M059J (cell line): Measurements from ENCODE around the gene ATP2B3. TPM values are rescaled to one million over a fixed set of nuclear protein-coding genes. Genes with fewer than 3 reads are reported as not detected.

Experiments
- DNase-seq: peaks from one replicate; pipeline ENCODE4 v3.0.0-alpha.2; 2012; ENCODE audit warnings: low read depth
- total RNA-seq: library from RNA; depleted of rRNA; stranded (reverse); fragments of >200 nt; shearing (Covaris generic); gene quantifications from 2 replicates; pipeline ENCODE4 v1.2.3, GENCODE V29; 2014

The ATP2B3 gene
- total RNA-seq, 1 experiment from 2014 or later: not detected

DNA sequence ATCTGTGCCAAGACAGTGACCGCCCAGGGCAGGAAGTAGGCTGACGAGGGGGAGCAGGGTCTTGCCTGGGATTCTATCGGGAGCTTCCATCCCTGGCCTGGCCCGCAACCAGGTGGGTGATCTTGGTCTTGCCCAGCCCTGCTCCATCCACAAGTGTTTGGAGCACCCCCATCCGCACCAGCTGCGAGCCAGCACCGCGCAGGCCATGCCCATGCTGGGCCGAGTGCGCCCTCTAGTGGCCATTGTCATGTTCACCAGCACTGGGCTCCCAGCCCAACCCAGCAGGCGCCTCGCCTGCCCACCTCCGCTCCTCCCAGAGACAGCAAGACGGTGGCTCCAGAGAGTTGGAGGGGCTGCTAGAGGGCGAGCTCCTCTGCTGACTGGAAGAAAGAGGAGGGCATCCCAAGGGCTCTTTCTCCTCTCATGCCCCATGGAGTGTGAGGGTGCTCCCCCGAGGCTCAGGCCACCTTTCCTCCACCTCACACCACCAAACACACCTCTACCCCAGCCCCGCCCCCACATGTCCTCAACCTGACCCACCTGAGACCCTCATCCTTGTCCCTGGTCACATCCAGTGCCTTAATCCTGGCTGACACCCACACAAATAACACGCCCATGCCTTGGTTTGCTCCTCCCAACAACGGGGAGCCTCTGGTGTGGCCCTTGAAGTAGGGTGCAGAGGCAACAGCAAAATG lies 9.8 kb upstream of the ATP2B3 start:
- peak; percentile 63 for DNase-seq

GRCh38 chrX:153509592-153509991 lies 7.8 kb upstream of the ATP2B3 start:
- no peak for DNase-seq

GRCh38 chrX:153510383-153510782 lies 7.1 kb upstream of the ATP2B3 start:
- DNase-seq: no peak

DNA sequence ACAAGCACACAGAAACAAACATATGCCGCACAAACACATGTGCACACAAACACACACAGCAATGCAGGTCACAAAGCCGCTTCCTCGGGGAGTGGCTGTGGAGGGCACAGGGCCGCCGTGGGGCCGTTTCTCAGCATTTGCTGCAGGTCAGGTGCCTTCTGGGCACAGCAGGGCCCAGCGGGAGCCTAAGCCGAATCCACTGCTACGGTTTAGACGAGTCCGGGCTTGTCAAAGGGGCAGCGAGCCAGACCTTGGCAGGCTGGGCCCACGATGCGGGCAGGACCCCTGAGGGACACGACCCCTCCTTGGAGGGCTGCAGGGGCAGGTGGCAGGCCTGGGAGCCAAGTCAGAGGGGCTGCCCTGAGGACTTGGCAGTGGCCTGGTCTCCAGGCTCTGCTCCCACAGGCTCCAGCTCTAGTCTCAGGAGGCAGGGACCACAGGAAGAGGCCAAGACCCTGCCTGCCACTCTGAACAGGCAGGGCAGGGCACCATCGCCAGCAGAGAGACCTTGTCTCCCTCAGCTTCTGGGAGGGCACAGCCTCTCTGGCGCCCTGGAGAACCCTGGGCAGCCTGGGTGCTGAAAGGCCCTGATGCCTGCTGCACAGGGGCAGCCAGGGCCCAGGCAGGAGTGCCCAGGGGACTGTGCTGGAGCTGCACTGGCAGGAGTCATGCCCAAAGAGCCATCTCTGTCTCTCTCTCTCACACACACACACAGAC lies 5.5 kb upstream of the ATP2B3 start:
- DNase-seq: no peak

DNA sequence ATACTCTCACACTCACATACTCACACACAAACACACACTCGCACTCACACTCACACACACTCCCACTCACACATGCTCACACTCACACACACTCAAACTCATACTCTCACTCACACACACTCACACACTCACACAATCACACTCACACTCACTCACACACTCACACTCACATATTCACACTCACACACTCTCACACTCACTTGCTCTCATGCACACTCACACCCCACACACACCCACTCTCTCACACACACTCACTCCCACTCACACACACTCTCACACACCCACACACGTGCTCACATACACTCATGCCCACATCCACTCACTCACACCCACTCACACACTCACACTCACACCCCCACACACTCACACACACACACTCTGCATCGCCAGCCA lies 4.9 kb upstream of the ATP2B3 start:
- DNase-seq: no peak

- no peak for DNase-seq
These were observed 4.2 kb upstream of the ATP2B3 start for GRCh38 chrX:153513265-153513664.

DNA sequence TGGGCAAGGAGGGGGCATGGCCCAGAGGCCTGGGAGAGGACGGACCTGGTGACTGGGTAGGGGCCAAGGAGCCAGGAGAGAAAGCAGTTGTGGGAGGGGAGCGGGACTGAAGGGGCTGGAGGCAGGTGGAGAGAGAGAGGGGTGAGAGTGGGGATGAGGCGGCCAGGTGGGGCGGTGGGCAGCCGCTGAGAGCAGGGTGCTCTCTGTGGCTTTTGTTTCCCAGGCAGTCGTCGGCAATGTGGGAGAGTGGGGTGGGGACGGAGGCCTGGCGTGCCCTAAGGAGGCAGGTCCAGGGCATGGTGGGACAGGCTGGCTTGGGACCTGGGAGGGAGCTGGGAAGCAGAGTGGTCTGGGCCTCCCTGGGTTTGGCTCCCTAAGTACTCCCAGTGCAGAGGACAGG lies 3.2 kb upstream of the ATP2B3 start:
- DNase-seq: no peak

DNA sequence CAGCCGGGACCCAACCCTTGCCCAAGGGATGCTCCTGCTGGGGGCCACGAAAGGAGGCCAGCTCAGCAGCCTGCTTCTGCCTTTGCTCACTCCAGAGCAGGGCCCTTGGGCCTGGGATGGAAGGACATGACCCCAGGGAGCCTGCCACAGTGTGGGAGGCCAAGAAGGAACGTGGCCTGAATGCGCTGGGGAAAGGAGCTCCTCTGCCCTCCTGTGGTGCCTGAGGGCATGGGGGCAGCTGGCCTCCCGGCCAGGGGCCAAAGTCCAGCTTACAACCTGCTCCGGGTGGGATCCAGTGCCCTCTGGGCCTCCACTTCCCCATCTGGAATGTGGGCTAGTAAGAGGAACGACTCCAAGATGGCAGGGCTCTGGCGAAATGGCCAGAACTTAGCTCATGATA lies 2.0 kb upstream of the ATP2B3 start:
- no peak for DNase-seq

DNA sequence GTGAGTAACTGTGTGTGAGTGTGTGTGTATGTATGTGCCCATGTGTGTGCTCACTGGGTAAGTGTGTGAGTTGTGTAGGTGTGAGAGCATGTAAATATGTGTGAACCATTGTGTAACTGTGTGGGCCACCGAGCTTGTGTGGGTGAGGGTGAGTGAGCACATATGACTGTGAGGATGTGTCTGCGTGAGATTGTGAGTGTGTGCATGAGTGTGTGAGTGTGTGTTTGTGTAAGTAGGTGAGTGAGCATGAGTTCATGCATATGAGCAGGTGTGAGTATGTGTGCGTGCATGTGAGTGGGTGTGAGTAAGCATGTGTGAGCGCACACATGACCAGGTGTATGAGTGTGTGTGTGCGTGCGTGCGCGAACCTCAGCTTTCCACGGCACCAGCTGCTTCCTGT lies 1.4 kb upstream of the ATP2B3 start:
- DNase-seq: no peak

DNA sequence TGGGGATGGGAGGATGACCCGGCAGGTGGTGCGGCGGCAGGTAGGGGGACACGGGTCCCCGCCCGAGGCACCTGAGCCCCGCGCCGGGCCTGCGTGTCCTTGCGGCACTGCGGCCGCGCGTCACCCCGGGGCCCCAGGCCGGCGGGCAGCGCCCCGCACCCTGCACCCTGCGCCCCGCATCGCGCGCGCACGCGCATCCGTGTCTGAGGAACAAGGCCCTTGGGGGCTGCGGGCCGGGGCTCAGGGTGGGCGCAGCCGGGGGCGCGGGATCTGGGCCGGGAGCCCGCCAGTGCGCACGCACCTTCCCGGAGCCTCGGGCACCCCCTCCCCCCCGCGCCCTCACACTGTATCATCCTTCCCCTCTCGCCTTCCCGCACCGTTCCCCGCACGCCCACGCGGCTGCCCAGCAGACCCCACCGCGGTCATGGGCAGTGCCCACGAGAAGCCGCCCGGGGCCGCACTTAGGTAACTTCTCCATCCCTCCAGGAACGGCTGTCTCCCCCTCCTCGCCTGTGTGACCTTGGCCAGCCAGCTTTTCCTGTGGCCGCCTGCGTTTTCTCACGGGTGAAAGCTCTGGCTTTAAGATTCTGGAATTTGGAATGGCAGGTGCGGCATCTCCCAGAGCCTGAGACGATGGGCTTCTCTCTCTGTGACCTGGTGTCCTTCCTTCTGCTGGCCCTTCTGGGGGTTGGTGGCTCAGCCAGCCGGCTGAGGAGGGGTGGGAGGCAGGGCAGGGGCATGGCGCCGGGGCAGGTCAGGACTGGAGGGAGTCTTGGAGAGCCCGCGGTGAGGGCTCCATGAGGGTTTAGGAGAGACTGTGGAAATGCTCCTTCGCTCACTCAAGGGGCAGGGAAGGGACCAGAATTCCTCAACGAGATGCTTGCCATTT lies 748 bp downstream of the ATP2B3 start:
- DNase-seq: no peak

GRCh38 chrX:153519569-153520286 lies 2.3 kb downstream of the ATP2B3 start:
- peak; percentile 63 for DNase-seq

DNA sequence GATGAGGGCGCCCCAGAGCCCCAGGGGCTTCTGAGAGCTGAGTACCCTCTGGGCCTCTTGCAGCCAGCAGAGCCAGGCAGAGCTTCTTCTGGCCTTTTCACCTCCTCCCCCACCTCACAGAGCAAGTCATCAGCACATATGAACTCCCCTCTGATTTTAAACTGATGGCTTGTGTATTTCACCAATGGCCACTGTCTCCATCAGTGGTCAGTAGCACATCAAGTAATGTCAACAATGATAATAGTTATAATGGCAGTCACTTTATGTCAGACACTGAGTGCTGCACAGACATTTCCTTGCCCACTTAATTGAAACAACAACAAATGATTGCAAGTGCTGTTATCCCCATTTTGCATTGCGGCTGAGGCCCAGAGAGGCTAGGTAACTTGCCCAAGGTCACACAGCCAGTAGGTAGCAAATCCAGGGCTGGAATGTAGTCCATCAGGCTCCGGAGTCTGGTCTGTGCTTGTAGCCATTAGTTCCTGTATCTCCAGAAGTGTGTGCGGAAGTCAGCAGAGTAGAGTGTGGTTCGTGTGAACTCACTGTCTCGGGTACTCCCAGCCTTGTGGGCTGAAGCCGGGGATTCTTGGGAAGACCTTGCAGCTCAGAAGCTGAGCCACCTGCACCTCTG lies 3.0 kb downstream of the ATP2B3 start:
- no peak for DNase-seq

DNA sequence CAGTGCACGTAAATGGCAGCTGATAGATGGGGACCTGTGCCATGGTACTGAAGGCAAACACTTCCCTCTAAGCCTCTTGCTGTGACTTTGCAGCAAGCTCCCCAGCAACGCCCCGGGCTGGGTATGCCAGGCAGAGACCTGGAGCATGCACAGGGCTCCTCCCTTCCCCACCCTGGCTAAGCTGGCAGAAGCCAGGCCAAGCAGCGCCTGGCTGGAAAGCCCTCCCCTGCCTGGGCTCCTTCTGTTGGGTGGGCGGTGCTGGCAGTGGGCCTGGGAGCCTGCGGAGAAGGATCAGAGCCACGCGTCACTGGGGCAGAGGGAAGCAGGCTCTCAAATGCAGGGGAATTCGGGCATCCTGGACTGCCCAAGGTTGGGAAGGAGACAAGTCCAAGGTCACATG lies 3.6 kb downstream of the ATP2B3 start:
- DNase-seq: peak; percentile 37

- no peak for DNase-seq
These were observed 4.8 kb downstream of the ATP2B3 start for GRCh38 chrX:153522259-153522658.

- no peak for DNase-seq
These were observed 5.8 kb downstream of the ATP2B3 start for GRCh38 chrX:153523269-153523668.

DNA sequence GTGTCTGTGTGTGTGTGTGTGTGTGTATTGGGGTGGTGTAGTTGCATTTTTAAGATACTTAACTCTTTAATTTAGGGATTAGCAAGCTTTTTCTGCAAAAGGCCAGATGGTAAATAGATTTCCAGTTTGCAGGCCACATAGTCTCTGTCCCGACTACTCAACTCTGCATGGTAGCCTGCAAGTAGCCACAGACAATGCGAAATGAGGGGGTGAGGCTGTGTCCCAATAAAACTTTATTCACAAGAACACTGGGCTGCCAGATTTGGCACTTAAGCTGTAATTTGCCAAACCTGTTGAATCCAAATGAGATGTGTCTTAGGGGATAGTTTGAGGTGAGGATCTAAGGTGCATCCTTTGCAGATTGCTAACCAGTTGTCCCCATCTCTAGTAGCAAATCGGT lies 6.8 kb downstream of the ATP2B3 start:
- no peak for DNase-seq

DNA sequence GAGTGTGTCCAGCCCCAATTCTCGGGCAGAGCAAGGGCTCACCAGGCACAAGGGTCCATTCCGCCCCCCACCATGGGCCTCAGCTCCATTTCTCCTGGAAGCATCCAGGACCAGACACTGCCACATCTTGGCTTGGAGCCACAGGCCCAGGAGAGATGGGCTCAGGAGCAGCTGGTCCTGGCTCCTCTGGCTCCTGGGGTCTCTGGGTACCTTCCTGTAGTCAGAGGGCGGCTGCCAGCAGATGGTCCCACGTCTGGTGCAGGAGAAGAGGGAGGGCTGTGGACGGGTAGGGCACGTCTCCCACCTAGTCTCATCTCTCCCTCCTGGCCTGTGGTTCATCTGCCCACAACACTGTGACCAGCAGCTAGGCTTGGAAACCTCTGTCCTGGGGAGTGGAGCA lies 8.0 kb downstream of the ATP2B3 start:
- DNase-seq: no peak

DNA sequence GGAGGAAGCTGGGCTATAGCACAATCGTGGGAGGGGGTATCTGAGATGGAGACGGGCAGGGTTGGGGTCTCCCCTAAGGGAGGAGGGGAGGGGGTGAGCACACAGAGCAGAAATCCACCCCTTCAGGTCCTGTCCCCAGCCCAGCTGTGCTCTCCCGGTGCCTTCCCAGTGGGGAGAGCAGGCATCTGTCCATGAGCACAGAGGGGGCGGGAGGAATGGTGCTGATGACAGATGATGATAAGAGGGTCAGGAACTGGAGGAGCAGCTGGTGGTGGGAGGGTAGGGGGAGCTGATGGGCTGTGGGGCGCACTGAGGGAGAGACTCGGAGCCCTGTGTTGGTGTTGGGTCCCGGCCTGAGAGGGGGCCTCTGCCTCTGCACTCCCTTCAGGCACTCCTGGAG lies 8.6 kb downstream of the ATP2B3 start:
- no peak for DNase-seq

- DNase-seq: no peak
These were observed 9.4 kb downstream of the ATP2B3 start for GRCh38 chrX:153526801-153527200.

- no peak for DNase-seq
These were observed 9.8 kb downstream of the ATP2B3 start for GRCh38 chrX:153527208-153527607.

DNA sequence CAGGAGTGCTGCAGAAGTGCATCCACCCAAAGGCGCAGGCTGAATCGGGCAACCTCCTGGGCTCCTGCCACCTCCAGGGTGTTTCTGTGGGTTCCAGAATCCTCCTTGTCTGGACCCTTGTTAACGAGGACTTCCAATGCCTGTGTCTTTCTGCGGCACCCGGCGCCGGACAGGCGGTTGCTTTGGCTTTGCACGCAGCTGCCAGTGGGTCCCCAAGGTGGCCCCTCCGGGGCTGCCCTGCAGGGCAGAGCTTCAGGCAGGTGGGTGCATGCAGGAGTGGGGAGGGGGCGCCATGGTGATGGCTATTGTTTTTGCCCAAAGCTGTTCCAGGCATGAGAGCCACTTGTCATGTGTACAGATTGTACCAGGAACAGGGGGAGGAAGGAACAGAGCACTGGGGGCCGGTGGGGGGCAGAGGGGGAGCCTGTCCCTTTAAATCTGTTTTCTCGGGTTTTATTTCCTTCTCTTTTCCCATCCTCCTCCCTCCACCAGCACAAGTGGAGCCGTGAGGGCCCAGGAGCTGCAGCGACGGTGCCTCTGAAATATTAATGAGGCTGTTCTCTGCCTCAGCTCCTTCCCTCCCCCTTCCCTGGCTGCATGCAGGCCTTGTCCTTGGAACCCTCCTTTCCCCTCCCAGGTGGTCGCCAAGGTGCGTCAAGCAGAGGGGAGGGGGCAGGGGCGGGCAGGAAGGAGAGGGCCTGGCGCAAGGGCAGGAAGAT lies 13.1 kb downstream of the ATP2B3 start:
- no peak for DNase-seq
